ENCODE results near the gene DPYD.

The DPYD gene

DNA sequence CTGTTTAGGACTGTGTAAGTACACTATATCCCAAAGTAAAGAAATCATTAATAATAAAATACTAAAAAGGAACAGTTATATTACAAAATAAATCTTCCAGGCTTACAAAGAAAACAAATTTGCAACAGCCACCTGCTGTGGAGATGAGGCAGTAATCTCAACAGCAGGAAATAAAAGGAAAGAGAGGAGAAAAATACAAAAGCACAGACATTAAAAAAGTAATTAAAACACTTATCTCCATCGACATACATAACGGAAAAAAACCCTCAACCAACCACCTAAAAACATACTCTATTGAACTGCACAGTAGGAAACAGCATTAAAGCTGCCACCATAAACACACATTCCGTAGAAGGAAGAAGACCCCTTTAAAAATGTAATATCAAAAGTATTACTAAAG is 317.6 kb downstream of the DPYD start:
- DNase-seq, result no peak

DNA sequence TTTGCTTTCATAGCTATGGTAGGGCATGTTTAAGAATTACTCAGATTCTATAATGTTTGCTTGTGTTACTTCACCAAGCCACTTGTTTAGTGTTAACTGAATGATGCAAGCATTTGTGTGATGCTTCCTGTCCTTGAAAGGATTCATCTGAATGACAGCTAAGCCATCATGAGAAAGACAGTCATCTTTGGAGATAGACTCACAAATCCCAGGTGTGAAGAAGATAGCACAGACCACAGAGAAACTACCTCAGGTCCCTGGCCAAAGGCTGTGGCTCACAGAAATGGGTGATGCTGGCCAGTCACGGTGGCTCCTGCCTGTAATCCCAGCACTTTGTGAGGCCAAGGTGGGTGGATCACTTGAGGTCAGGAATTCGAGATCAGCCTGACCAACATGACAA is 321.4 kb downstream of the DPYD start:
- no peak for DNase-seq

DNA sequence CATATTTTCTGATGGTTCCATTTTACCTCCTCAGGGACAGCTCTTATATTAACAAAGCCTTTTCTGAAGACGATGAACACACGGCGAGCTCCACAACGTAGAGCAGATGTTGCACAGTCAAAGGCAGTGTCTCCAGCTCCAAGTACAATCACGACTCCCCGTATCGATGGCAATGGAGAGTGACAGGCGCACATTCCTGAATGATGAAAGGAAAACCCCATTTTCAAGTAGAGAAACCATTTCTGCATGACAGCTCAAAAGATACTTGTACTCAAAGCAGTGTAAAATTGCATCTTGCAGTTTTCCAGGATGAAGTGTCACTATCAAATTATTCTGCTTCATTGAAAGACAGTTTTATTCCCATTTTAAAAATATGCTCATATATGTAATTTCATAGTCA is 327.6 kb downstream of the DPYD start:
- no peak for DNase-seq

DNA sequence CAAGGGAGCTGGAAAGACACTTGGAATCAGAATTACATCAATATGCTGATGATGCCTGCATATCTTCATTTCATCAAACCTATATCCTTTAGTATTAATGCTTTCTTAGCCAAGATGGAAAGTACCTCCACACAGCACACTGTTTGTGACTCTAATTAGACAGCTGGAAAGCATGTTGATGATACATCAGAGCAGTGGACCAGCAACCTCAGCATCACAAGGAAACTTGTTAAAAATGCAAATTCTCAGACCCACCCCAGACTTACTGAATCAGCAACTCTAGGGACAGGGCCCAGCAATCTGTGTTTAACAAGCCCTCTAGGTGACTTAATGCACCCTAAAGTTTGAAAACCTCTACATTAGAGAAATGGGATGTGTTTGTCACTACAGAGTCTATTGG is 332.1 kb downstream of the DPYD start:
- DNase-seq, result no peak

- no peak for DNase-seq
Observed at GRCh38 chr1:97581614-97582051, 339.2 kb downstream of the DPYD start.

GRCh38 chr1:97577613-97578012 is 343.2 kb downstream of the DPYD start:
- no peak for DNase-seq

GRCh38 chr1:97573553-97573952 is 347.3 kb downstream of the DPYD start:
- DNase-seq, result no peak

- no peak for DNase-seq
Observed at GRCh38 chr1:97572561-97572960, 348.3 kb downstream of the DPYD start.

- DNase-seq, result no peak
Observed at GRCh38 chr1:97571760-97572159, 349.1 kb downstream of the DPYD start.

- no peak for DNase-seq
Observed at GRCh38 chr1:97570691-97571090, 350.1 kb downstream of the DPYD start.

- no peak for DNase-seq
Observed at GRCh38 chr1:97567000-97567749, 353.7 kb downstream of the DPYD start.

- no peak for DNase-seq
Observed at GRCh38 chr1:97565886-97566285, 354.9 kb downstream of the DPYD start.

DNA sequence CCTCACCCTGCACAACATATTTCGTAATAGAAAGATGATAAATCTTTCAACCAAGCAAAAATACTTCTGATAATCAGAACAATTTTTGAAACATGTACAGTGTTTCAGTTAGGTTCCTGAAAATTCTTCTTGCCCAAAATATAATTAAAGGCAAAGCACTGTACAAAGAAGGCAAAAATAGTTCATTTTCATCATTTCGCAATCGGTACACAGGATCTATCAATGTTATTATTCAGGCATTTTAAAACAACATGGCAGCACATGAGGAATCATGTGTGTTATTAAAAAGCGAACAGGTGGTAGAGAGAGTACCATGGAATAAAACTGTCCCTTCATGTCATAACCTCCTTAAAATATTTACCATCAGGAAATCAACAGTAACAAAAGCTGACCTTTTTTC is 356.9 kb downstream of the DPYD start:
- DNase-seq, result no peak

- DNase-seq, result no peak
Observed at GRCh38 chr1:97562081-97562480, 358.8 kb downstream of the DPYD start.

DNA sequence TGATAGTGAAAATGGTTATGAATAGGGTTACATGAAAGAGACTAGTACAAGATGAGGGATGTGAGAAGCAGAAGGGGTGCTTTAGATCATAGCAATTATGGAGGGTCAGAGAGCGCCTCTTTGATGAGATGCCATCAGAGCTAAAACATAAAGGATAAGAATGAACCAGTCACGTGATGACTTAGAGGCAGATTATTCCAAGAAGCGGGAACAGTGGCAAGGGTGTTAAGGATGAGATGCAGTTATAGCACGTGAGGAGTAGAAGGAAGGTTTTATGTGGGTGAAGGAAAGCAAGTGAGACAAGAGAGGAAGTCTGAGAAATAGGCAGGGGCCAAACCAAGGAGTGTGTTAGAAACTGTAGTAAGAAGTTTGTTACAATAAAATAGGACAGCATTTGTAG is 360.1 kb downstream of the DPYD start:
- no peak for DNase-seq

GRCh38 chr1:97553971-97554370 is 366.9 kb downstream of the DPYD start:
- DNase-seq, result no peak

DNA sequence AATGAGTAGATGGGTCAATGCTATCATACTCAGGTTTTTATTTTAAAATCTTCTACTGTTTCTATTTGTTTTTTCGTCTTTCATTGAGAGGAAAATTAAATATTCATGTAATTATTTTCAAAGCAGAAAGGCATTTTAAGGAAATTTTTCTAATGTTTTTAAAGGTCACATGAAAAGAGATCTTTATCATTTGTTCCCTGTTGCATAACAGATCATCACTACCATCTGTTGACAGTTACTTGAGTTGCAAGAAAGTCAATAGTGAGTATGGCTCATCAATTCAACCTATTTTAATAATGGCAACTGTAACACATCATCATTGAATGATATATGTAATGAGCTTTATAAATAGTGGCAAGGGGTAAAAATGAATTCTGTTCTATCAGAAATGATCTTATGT is 369.7 kb downstream of the DPYD start:
- no peak for DNase-seq

- no peak for DNase-seq
Observed at GRCh38 chr1:97545446-97545845, 375.4 kb downstream of the DPYD start.

DNA sequence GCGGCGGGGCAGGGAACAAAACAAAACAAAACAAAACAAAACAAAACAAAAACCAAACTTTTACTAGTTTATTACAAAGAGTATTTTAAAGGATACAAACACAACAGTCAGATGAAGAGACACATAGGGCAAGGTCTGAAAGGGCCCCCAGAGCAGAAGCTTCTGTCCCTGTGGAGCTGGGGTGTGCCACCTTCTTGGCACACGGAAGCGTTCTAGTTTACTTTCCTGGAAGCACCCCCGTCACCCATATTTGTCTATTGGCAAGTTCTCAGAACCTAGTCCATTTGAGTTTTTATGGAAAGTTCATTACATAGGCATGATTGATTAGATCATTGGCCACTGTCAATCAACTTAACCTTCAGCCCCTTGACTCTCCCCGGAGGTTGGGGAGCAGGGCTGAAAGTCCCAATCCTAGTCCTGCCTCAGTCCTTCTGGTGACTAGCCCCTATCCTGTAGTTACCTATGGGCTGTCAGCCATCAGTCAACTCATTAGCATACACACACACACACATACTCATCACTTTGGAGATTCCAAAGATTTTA is 380.4 kb downstream of the DPYD start:
- no peak for DNase-seq

- DNase-seq, result no peak
Observed at GRCh38 chr1:97538113-97538512, 382.7 kb downstream of the DPYD start.

- DNase-seq, result no peak
Observed at GRCh38 chr1:97533358-97533757, 387.5 kb downstream of the DPYD start.

DNA sequence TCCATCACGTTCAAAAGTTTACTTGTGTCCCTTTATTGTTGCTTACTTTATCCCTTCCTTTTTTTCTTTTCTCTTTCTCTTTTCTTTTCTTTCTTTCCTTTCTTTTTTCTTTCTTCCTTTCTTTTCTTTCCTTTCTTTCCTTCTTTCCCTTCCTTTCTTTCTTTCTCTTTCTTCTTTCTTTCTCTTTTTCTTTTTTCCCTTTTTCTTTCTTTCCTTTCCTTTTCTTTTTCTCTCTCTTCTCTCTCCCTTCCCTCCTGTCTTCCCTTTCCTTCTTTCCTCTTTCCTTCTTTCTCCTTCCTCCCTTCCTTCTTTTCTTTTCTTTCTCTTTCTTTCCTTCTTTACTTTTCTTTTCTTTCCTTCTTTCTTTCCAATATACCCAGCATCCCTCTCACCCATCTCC is 391.2 kb downstream of the DPYD start:
- no peak for DNase-seq

GRCh38 chr1:97524211-97524610 is 396.6 kb downstream of the DPYD start:
- no peak for DNase-seq

- no peak for DNase-seq
Observed at GRCh38 chr1:97516588-97516987, 404.2 kb downstream of the DPYD start.

DNA sequence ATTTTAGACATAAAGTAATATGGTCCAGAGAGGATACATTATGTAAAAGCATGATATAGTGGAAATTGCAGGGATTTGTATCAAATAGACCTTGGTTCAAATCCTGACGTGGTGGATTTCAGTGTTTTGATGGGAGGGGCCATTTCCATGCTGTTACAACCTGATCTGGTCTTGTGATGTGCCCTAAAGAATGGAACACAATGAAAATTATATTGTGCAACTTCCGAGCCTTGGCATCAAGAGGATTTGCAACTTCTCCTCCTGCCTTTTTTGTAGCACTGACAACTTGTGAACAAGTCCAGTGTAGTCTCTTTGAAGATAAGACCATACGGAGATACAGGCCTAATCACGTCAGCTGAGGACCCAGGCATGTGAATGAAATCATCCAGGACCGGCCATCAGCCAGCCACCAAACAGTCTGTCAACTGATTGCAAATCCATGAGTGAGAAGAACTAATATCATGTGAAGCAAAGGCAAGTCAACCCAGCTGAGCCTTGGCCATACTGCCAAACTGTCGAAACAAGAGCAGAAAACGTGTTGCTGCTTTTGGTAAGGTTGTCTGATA is 412.1 kb downstream of the DPYD start:
- no peak for DNase-seq
